Epithelial cell of proximal tubule (primary cell): ENCODE measurements around the gene SSH2. TPM values are rescaled to one million over a fixed set of nuclear protein-coding genes. Genes with fewer than 3 reads are reported as not detected.

ENCODE experiments used
- DNase-seq: peaks from one replicate; pipeline ENCODE4 v3.0.0-alpha.2; 2011; ENCODE audit warnings: low read depth
- H3K4me3 ChIP-seq: 2 replicates; pipeline ENCODE4 v1.5.1; 2011; ENCODE audit warnings: low read depth, mild to moderate bottlenecking, low read length
- total RNA-seq: library from RNA; depleted of rRNA; stranded (reverse); fragments of >200 nt; gene quantifications from 2 replicates; pipeline ENCODE4 v1.2.3, GENCODE V29; 2015
- TF ChIP-seq, protein P1 (sequence below): conservative IDR thresholded peaks from 2 replicates; pipeline ENCODE4 v1.5.1; 2012; ENCODE audit warnings: low read depth, mild to moderate bottlenecking, low read length

The SSH2 gene
- total RNA-seq, 1 donor from 2014 or later: 15.2 TPM

DNA sequence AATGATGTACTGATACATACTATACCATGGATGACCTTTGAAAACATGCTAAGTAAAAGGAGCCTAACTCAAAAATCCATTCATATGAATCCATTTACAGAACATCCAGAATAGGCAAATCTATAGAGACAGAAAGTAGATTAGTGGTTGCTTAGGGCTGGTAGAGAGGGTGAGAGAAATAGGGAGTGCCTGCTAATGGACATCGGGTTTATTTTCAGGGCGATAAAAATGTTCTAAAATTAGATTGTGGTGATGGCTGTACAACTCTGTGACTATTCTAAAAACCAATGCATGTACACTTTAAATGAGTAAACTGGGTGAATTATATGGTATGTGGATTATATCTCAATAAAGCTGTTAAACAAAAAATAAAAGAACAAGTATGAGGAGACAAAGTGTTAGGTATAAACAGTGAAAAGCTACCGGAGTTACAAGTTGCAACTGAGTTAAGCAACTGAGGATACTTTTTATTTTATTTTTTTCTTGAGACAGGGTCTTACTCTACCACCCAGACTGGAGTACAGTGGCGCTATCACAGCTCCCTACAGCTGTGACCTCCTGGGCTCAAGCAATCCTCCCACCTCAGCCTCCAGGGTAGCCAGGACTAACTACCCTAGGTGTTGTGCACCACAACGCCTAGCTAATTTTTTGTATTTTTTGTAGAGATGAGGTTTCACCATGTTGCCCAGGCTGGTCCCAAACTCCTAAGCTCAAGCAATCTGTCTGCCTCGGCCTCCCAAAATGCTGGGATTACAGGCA is 231.8 kb downstream of the SSH2 start:
- TF ChIP-seq, protein P1, sequence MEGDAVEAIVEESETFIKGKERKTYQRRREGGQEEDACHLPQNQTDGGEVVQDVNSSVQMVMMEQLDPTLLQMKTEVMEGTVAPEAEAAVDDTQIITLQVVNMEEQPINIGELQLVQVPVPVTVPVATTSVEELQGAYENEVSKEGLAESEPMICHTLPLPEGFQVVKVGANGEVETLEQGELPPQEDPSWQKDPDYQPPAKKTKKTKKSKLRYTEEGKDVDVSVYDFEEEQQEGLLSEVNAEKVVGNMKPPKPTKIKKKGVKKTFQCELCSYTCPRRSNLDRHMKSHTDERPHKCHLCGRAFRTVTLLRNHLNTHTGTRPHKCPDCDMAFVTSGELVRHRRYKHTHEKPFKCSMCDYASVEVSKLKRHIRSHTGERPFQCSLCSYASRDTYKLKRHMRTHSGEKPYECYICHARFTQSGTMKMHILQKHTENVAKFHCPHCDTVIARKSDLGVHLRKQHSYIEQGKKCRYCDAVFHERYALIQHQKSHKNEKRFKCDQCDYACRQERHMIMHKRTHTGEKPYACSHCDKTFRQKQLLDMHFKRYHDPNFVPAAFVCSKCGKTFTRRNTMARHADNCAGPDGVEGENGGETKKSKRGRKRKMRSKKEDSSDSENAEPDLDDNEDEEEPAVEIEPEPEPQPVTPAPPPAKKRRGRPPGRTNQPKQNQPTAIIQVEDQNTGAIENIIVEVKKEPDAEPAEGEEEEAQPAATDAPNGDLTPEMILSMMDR: no peak
- DNase-seq: no peak
- no peak overlapping the region for H3K4me3 ChIP-seq

DNA sequence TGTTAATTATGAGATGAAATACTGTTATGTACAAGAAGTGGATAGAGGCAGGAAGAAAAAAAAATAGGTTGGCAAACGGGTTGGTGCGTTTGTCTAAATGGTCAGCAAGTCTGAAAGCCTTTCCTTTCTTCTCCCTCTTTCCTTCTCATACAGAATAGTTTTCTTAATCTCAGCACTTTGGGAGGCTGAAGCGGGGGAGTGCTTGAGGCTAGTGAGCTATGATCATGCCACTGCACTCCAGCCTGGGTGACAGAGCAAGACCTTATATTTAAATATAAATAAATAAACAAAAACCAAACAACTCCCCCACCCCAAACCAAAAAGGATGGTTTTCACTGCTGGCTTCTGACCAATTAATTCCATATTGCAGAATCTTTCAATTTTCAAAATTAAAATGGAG is 232.7 kb downstream of the SSH2 start:
- no peak for DNase-seq
- no peak overlapping the region for H3K4me3 ChIP-seq
- TF ChIP-seq, protein P1: no peak

DNA sequence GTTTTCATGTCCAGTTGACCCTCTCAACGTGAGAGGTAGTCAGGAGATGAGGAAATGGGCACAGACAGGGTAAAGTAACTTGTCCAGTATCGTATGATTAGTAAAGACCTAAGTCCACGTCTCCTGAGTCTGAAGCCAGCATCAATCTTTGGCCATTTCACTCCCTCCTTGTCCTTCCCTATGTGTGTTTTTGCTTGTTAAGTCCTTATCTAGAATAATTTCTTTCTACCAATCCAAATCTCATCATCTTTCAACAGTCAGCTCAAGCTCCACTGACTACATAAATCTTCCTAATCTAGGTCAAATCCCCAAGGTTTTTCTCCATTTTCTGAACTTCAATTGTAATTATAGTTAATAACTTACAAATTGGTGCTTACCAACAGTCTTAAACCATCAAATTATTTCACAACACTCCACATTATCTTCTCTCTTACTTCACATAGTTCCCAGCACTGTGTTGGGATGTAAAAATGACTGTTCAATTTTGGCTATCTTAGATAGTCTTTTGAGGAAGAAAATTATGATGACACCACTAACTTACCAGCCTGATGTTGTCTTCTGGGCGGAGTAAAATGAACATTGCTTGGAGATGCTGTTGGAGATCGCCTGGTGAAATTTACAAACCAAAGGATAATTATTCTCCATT is 235.0 kb downstream of the SSH2 start:
- DNase-seq: no peak
- TF ChIP-seq, protein P1: no peak
- H3K4me3 ChIP-seq: no peak overlapping the region

DNA sequence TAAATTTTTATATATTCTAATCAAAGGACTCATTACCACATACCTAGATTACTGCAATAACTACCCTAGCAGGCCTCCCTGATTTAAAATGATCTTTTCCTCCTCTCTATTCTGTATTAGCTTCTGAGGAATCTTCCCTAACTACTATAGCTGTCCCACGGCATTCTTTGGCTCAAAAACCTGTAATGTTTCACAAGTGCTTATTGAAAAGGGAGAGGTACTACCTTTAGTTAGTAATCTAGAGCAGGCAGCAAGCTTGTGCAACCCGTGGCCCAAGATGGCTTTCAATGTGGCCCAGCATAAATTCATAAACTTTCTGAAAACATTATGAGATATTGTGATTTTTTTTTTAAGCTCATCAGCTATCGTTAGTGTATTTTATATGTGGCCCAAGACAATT is 236.3 kb downstream of the SSH2 start:
- TF ChIP-seq, protein P1: no peak
- H3K4me3 ChIP-seq: no peak overlapping the region
- DNase-seq: no peak

DNA sequence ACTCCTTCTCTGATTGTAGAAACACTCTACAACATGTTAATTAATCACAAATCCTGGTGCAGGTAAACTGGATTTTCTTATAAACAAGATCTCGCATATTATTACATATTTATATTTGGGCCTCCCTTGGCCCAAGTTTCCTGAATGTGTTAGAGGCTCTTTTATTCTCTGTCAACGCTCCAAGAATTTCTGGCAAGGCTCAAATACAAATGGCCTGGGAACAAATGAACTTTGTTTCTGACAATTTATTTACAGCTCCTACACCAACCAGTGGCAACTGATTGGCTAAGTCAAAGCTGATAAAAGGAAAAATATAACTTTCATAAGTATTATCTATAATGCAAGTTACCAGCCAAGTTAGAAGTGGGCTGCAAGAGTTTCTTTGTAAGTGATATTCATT is 242.4 kb downstream of the SSH2 start:
- TF ChIP-seq, protein P1: no peak
- no peak for DNase-seq
- H3K4me3 ChIP-seq: no peak overlapping the region

DNA sequence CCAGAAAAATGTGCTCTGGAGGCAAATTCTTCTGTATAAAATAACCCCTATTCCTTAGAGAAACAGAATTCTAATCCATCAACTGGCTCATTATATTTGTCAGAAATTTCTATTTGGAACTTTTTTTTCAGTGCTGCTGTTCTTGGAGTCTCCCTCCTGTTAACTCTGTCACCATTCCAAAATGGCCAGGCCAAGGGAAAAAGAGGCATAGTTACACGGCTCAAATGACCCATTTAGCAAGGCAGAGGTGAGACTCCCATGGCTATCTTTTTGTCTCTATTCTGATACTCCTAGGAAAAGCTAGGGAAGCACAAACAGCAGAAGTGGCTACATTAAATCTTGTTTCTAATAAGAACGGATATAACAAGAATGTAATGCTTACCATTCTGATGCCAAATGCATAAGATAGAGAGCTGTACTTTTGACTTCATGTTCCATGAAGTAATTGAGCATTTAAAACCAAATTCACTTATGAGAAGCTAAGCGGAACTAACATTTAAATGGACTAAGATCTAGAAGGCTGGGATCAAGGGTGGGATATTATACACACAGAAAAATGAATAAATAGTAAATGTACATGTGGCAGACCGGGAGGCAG is 242.9 kb downstream of the SSH2 start:
- DNase-seq: no peak
- TF ChIP-seq, protein P1: no peak
- H3K4me3 ChIP-seq: no peak overlapping the region
